Frontal cortex (tissue), 4 donors: ENCODE measurements around the gene AGPS. TPM values are rescaled to one million over a fixed set of nuclear protein-coding genes. Genes with fewer than 3 reads are reported as not detected.

ENCODE experiments used
- DNase-seq, 2 donors: peaks; one replicate each; pipeline ENCODE4 v3.0.0; 2012; ENCODE audit warnings: low spot score in 2 of 2
- FAIRE-seq: peaks from 2 replicates; lab custom pipeline; 2012; peaks lifted over from hg19 to GRCh38; lab: Jason Lieb, UNC
- total RNA-seq: library from RNA; depleted of rRNA; stranded (reverse); fragments of >200 nt; gene quantifications from one replicate; pipeline ENCODE4 v1.2.3, GENCODE V29; 2014
- donor health status: control.
- donor health status: control.
- donor health status: control.

The AGPS gene
- total RNA-seq, 1 donor from 2014 or later: 55.8 TPM

- no peak for FAIRE-seq
- DNase-seq: no peak
Measured at GRCh38 chr2:177516824-177517544, 124.4 kb downstream of the AGPS start.

- DNase-seq: no peak
- no peak for FAIRE-seq
Measured at GRCh38 chr2:177518754-177519153, 126.2 kb downstream of the AGPS start.

GRCh38 chr2:177519534-177520115, 127.1 kb downstream of the AGPS start:
- FAIRE-seq: no peak

GRCh38 chr2:177520324-177520723, 127.8 kb downstream of the AGPS start:
- FAIRE-seq (no peak), DNase-seq (no peak)

More at GRCh38 chr2:177519534-177520115, 127.1 kb downstream of the AGPS start:
- no peak for DNase-seq

- no peak for FAIRE-seq
- DNase-seq: no peak
Measured at GRCh38 chr2:177523781-177524180, 131.2 kb downstream of the AGPS start.

- DNase-seq: no peak
- no peak for FAIRE-seq
Measured at GRCh38 chr2:177525351-177525924, 132.9 kb downstream of the AGPS start.

GRCh38 chr2:177528351-177528933, 135.9 kb downstream of the AGPS start:
- DNase-seq: no peak
- no peak for FAIRE-seq

- FAIRE-seq: no peak
Measured at GRCh38 chr2:177529166-177529565, 136.6 kb downstream of the AGPS start.

GRCh38 chr2:177530561-177530960, 138.0 kb downstream of the AGPS start:
- FAIRE-seq (no peak), DNase-seq (no peak)

More at GRCh38 chr2:177529166-177529565, 136.6 kb downstream of the AGPS start:
- no peak for DNase-seq

GRCh38 chr2:177531706-177532105, 139.1 kb downstream of the AGPS start:
- no peak for DNase-seq
- FAIRE-seq: no peak

- DNase-seq (no peak), FAIRE-seq (no peak)
Measured at GRCh38 chr2:177532567-177532966, 140.0 kb downstream of the AGPS start.

GRCh38 chr2:177533253-177533652, 140.7 kb downstream of the AGPS start:
- FAIRE-seq (no peak), DNase-seq (no peak)

- no peak for FAIRE-seq
- DNase-seq: no peak
Measured at GRCh38 chr2:177535000-177535399, 142.4 kb downstream of the AGPS start.

GRCh38 chr2:177535958-177536504, 143.5 kb downstream of the AGPS start:
- FAIRE-seq: no peak
- DNase-seq: no peak

- DNase-seq: no peak
- no peak for FAIRE-seq
Measured at GRCh38 chr2:177537213-177537612, 144.6 kb downstream of the AGPS start.

- FAIRE-seq (no peak), DNase-seq (no peak)
Measured at GRCh38 chr2:177537636-177538035, 145.1 kb downstream of the AGPS start.

- no peak for DNase-seq
- FAIRE-seq: no peak
Measured at GRCh38 chr2:177538323-177538722, 145.8 kb downstream of the AGPS start.

- no peak for DNase-seq
- no peak for FAIRE-seq
Measured at GRCh38 chr2:177540283-177540682, 147.7 kb downstream of the AGPS start.

GRCh38 chr2:177541258-177541991, 148.9 kb downstream of the AGPS start:
- DNase-seq: no peak
- FAIRE-seq: no peak

- FAIRE-seq: no peak
- no peak for DNase-seq
Measured at GRCh38 chr2:177542396-177542795, 149.8 kb downstream of the AGPS start.
